Transverse colon (tissue), 4 donors: ENCODE measurements around the gene GBF1. TPM values are rescaled to one million over a fixed set of nuclear protein-coding genes. Genes with fewer than 3 reads are reported as not detected.

Source experiments
- DNase-seq: peaks from one replicate; pipeline ENCODE4 v3.0.0-alpha.2; 2019
- H3K27ac ChIP-seq, 4 donors: fragments of 200-600 bp; sonication (generic); 2 replicates each; pipeline ENCODE4 v1.5.1; 2016 to 2018; ENCODE audit warnings: inconsistent platforms in 4 of 4
- H3K27me3 ChIP-seq: fragments of 200-600 bp; sonication (generic); 2 replicates; pipeline ENCODE4 v1.5.1; 2017; ENCODE audit warnings: inconsistent platforms
- H3K36me3 ChIP-seq, 4 donors: fragments of 200-600 bp; sonication (generic); 2 replicates each; pipeline ENCODE4 v1.5.1; 2017 to 2019; ENCODE audit warnings: inconsistent platforms in 4 of 4
- H3K4me1 ChIP-seq, 4 donors: fragments of 200-600 bp; sonication (generic); 2 replicates each; pipeline ENCODE4 v1.5.1; 2017 to 2020; ENCODE audit warnings: inconsistent platforms in 4 of 4
- H3K4me3 ChIP-seq, 4 donors: fragments of 200-600 bp; sonication (generic); 1 replicate in 1 of 4; 2 replicates in 3 of 4; pipeline versions ENCODE4 v1.5.1 to v1.6.1; 2017 to 2019; ENCODE audit warnings: inconsistent platforms in 4 of 4
- H3K9me3 ChIP-seq, 2 donors: fragments of 200-600 bp; sonication (generic); 2 replicates each; pipeline ENCODE4 v1.5.1; 2017 to 2019; ENCODE audit warnings: inconsistent platforms in 2 of 2
- EP300 ChIP-seq: sonication (generic); formaldehyde crosslinking; IDR thresholded peaks from one replicate; pipeline ENCODE4 v1.6.1; 2017; ENCODE audit warnings: antibody characterized with exemption, low read depth
- POLR2A ChIP-seq: fragments of 450-650 bp; IDR thresholded peaks from one replicate; pipeline ENCODE4 v1.6.1; 2016; ENCODE audit warnings: antibody characterized with exemption, mild to moderate bottlenecking, moderate library complexity
- POLR2AphosphoS5 ChIP-seq, 3 donors: sonication (generic); formaldehyde crosslinking; IDR thresholded peaks; one replicate each; pipeline ENCODE4 v1.6.1; 2016; ENCODE audit warnings: antibody characterized with exemption in 3 of 3
- WGBS, 2 donors: methylation state at CpG; one replicate each; pipeline ENCODE4 v1.1.5; 2018; ENCODE audit warnings: low coverage in 1 of 2; 5-methylcytosine and 5-hydroxymethylcytosine counted together
- in situ Hi-C, 4 donors: fragments of 200-750 bp; cut with MboI; loops; one replicate each; pipeline versions ENCODE4 v1.15.0 to v1.15.1; 2017; ENCODE audit warnings: low sequenced_read_pairs in 3 of 4, low pct_ligation_motif_present in 1 of 4, low pct_unique_long_range_greater_than_20kb in 1 of 4
- intact Hi-C: fragments of 100-400 bp; cut with DNase I; formaldehyde crosslinking; loops from one replicate; pipeline ENCODE4 v1.15.1; 2023; ENCODE audit warnings: low total_unique reads
- total RNA-seq, 4 donors: library from RNA; depleted of rRNA; stranded (reverse); fragments of >200 nt; gene quantifications; one replicate each; pipeline ENCODE4 v1.1.0, GENCODE V29; 2016
- TF ChIP-seq, protein P1 (sequence below), 5 experiments: fragments of 200-600 bp in 3 of 5; fragments of 450-650 bp in 2 of 5; sonication (generic) in 3 of 5; IDR thresholded peaks; 1 replicate in 2 of 5; 2 replicates in 3 of 5; pipeline ENCODE4 v1.5.1; 2016 to 2017; ENCODE audit warnings: antibody characterized with exemption in 5 of 5, inconsistent platforms in 3 of 5, mild to moderate bottlenecking in 2 of 5, moderate library complexity in 1 of 5

GBF1 gene
- total RNA-seq, 4 donors from 2014 or later = 60.5 to 97.6 (median 67.5) TPM

DNA sequence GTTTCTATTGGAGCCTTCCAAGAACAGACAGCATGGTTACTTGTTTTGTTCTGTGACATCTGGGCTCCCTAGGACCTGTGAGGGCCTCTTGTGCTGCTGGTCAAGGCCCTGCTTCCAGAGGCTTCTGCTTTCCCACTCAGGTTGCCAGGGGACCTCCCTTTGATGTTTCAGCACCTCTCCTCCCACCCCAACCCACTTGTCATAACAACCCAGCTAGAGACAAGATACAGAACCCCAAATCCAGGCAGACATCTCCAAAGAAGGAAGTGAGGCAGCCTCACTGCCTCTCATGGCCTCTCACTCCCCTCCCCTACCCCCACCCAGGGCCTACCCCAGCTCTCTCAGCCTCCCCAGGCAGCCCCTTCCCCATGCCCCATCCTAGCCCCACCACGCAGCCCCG is 161.5 kb downstream of the GBF1 start:
- TF ChIP-seq POLR2AphosphoS5 (IDR thresholded peaks at IDR 0.05) (peak; percentile 76 to 92 (median 82)), EP300 (peak; percentile 98)
- TF ChIP-seq, protein P1, sequence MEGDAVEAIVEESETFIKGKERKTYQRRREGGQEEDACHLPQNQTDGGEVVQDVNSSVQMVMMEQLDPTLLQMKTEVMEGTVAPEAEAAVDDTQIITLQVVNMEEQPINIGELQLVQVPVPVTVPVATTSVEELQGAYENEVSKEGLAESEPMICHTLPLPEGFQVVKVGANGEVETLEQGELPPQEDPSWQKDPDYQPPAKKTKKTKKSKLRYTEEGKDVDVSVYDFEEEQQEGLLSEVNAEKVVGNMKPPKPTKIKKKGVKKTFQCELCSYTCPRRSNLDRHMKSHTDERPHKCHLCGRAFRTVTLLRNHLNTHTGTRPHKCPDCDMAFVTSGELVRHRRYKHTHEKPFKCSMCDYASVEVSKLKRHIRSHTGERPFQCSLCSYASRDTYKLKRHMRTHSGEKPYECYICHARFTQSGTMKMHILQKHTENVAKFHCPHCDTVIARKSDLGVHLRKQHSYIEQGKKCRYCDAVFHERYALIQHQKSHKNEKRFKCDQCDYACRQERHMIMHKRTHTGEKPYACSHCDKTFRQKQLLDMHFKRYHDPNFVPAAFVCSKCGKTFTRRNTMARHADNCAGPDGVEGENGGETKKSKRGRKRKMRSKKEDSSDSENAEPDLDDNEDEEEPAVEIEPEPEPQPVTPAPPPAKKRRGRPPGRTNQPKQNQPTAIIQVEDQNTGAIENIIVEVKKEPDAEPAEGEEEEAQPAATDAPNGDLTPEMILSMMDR (IDR thresholded peaks at IDR 0.05) = no peak
- in situ Hi-C loops (no loop called here), intact Hi-C loops (no loop called here)
- no peak for DNase-seq
- H3K27me3 ChIP-seq = peaks cover 42% of the 10 kb centered on the region
- WGBS, 2 donors = 75% methylated on average over 2 of the region's 2 CpGs; no CpG with 5 or more reads in 1 of the 2 donors
- H3K27ac ChIP-seq = peak overlapping the region; percentile 68 to 99 (median 90)
- H3K4me3 ChIP-seq = no peak overlapping the region
- H3K4me1 ChIP-seq = peaks cover 11 to 21% (median 18%) of the 10 kb centered on the region in 4 donors
- H3K36me3 ChIP-seq = no peaks in the 10 kb centered on the region
- no peaks in the 10 kb centered on the region for H3K9me3 ChIP-seq

DNA sequence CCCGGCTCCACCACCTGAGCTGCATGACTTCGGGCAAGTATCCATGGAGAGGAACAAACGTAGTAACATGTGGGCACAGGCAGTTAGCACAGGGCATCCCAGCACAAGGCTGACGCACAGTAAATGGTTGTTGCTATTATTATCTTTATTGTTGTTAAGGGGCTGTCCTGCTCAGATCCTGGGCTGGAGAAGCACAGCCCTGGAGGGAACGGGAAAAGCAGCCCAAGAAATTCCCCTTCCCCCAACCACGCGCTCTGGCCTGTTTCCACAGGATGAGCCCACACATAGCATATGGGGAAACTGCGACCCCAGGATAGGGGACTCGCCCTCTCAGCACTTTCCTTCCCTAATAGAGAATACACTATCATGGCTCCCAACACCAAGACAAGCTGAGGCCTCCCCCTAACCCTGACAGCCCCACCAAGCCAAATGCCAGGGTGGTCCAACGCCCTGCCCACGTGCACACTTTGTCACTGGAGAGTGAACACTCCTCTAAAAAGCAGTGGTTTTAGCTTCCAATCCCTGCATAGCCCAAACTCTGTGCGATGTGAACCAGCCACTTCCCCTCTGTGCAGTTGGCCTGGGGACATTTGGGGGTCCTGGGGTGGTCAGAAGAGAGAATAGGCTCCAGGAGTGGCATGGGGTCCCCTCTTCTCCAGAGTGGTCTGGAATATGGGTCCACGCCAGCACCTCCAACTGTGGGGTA is 162.2 kb downstream of the GBF1 start:
- DNase-seq = no peak
- Histone ChIP-seq H3K9me3 (no peaks in the 10 kb centered on the region), H3K27me3 (peaks cover 50% of the 10 kb centered on the region), H3K27ac (peak overlapping the region; percentile 68 to 99 (median 90)), H3K4me1 (peaks cover 11 to 21% (median 18%) of the 10 kb centered on the region in 4 donors), H3K36me3 (no peaks in the 10 kb centered on the region), H3K4me3 (peak overlapping the region in 1 of 4 donors; percentile 45)
- in situ Hi-C loops = no loop called here
- 70% methylated on average over 13 of the region's 13 CpGs; no CpG with 5 or more reads in 1 of the 2 donors for WGBS, 2 donors
- TF ChIP-seq EP300 = peak; percentile 99
- TF ChIP-seq, protein P1 (IDR thresholded peaks at IDR 0.05) = no peak
- no peak for TF ChIP-seq POLR2A
- TF ChIP-seq POLR2AphosphoS5 (IDR thresholded peaks at IDR 0.05) = peak; percentile 40 to 79 (median 70)
- intact Hi-C loops = no loop called here

- Histone ChIP-seq H3K36me3 (no peaks in the 10 kb centered on the region), H3K4me1 (peaks cover 11 to 21% (median 15%) of the 10 kb centered on the region in 4 donors), H3K9me3 (no peaks in the 10 kb centered on the region), H3K27ac (peak overlapping the region; percentile 73 to 99 (median 90)), H3K4me3 (peak overlapping the region; percentile 31 to 65 (median 44)), H3K27me3 (peaks cover 52% of the 10 kb centered on the region)
- TF ChIP-seq, protein P1 (IDR thresholded peaks at IDR 0.05) = no peak
- TF ChIP-seq POLR2AphosphoS5 (IDR thresholded peaks at IDR 0.05) = peak; percentile 73 to 81 (median 80)
- TF ChIP-seq EP300 = peak; percentile 99
- peak; percentile 48 for TF ChIP-seq POLR2A
- in situ Hi-C loops = no loop called here
- peak; percentile 47 for DNase-seq
- WGBS, 2 donors = 20 to 53% methylated on average over 3 to 14 of the region's 14 CpGs
- intact Hi-C loops = no loop called here
These were observed 162.9 kb downstream of the GBF1 start for GRCh38 chr10:102408131-102408727.
